Measurements from ENCODE around the gene PSMD3.

Gene PSMD3

GRCh38 chr17:40032322-40033320 is 52.0 kb downstream of the PSMD3 start:
- in situ Hi-C loops (cut with MboI; ENCODE audit: low sequenced_read_pairs, unreplicated experiment) = no loop called here
- DNase-seq (ENCODE audit: low spot score) = peak; percentile 17
- TF ChIP-seq CTCF (IDR thresholded peaks at IDR 0.05; ENCODE audit: borderline replicate concordance, control extremely low read depth, extremely low read depth, insufficient read depth, missing control alignments) = no peak

GRCh38 chr17:40033339-40033738 is 52.7 kb downstream of the PSMD3 start:
- in situ Hi-C loops (cut with MboI; ENCODE audit: low sequenced_read_pairs, unreplicated experiment) = no loop called here
- TF ChIP-seq CTCF (IDR thresholded peaks at IDR 0.05; ENCODE audit: borderline replicate concordance, control extremely low read depth, extremely low read depth, insufficient read depth, missing control alignments) = no peak
- DNase-seq (ENCODE audit: low spot score) = no peak

- TF ChIP-seq CTCF (IDR thresholded peaks at IDR 0.05; ENCODE audit: borderline replicate concordance, control extremely low read depth, extremely low read depth, insufficient read depth, missing control alignments) = no peak
- DNase-seq (ENCODE audit: low spot score) = peak; percentile 22
- in situ Hi-C loops (cut with MboI; ENCODE audit: low sequenced_read_pairs, unreplicated experiment) = no loop called here
These were observed 54.0 kb downstream of the PSMD3 start for GRCh38 chr17:40034426-40035161.

- DNase-seq (ENCODE audit: low spot score) = peak; percentile 32
- in situ Hi-C loops (cut with MboI; ENCODE audit: low sequenced_read_pairs, unreplicated experiment) = no loop called here
These were observed 54.6 kb downstream of the PSMD3 start for GRCh38 chr17:40035162-40035559.

DNA sequence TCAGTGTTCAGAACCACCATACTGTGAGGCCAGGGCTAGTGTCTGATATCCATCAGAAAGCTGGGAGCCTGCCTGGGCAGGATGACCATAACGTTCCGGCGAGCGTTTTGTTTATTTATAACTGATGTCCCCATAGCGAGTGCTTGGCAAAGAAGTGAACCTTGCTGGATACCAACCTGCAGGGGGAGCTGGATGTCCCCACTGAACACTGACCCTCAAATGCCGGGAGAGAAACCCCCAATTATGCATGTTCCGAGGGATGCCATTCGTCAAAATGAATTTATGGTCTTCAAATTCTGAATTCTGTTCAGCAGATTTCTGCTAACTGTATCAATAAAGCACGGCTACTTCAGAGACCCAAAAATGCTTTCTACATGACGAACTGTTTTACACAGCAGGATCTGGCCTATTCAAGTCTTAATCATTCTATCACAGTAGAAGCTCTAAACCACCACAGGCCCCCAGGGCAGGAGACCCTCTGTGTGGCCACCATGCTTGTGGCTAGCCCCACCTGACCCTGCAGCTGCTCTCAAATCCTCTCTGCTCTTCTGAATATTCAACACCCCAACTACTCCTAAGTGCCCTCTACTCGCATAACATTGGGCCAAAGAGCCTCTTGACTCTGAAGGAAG is 58.4 kb downstream of the PSMD3 start:
- in situ Hi-C loops (cut with MboI; ENCODE audit: low sequenced_read_pairs, unreplicated experiment) = no loop called here

More at GRCh38 chr17:40035162-40035559, 54.6 kb downstream of the PSMD3 start:
- TF ChIP-seq CTCF (IDR thresholded peaks at IDR 0.05; ENCODE audit: borderline replicate concordance, control extremely low read depth, extremely low read depth, insufficient read depth, missing control alignments) = peak; percentile 19

More for the DNA sequence above, 58.4 kb downstream of the PSMD3 start:
- peak; percentile 30 for DNase-seq (ENCODE audit: low spot score)
- TF ChIP-seq CTCF (IDR thresholded peaks at IDR 0.05; ENCODE audit: borderline replicate concordance, control extremely low read depth, extremely low read depth, insufficient read depth, missing control alignments) = peak; percentile 3

Data from GM13976 (cell line).